Esophagus squamous epithelium (tissue), 5 donors: ENCODE measurements around the gene CDKAL1. TPM values are rescaled to one million over a fixed set of nuclear protein-coding genes. Genes with fewer than 3 reads are reported as not detected.
"Not testable (repeated sequence)": the region's sequence is repeated elsewhere in the genome, so short reads cannot be mapped to it uniquely, and the experiment has no call there.

ENCODE experiments used
- DNase-seq: peaks from one replicate; lab custom pipeline; 2025; lab: John Stamatoyannopoulos, UW
- H3K27ac ChIP-seq, 4 donors: fragments of 200-600 bp; sonication (generic); one replicate each; pipeline ENCODE4 v1.5.1; 2016 to 2019; ENCODE audit warnings: mild to moderate bottlenecking in 1 of 4
- H3K27me3 ChIP-seq, 4 donors: fragments of 200-600 bp; sonication (generic); 1 replicate in 3 of 4; 2 replicates in 1 of 4; pipeline versions ENCODE4 v1.5.1 to v1.6.0; 2017 to 2021; ENCODE audit warnings: antibody characterized with exemption in 1 of 4
- H3K36me3 ChIP-seq, 3 donors: fragments of 200-600 bp; sonication (generic); one replicate each; pipeline ENCODE4 v1.5.1; 2016 to 2019
- H3K4me1 ChIP-seq, 3 donors: fragments of 200-600 bp; sonication (generic); one replicate each; pipeline ENCODE4 v1.5.1; 2017 to 2019
- H3K4me3 ChIP-seq, 4 donors: fragments of 200-600 bp; sonication (generic); 1 replicate in 3 of 4; 2 replicates in 1 of 4; pipeline ENCODE4 v1.5.1; 2016 to 2019; ENCODE audit warnings: mild to moderate bottlenecking in 2 of 4, moderate library complexity in 1 of 4
- H3K9me3 ChIP-seq, 3 donors: fragments of 200-600 bp; sonication (generic); one replicate each; pipeline ENCODE4 v1.5.1; 2016 to 2019
- POLR2A ChIP-seq, 4 donors: fragments of 450-650 bp; IDR thresholded peaks; one replicate each; pipeline ENCODE4 v1.6.1; 2017; ENCODE audit warnings: antibody characterized with exemption in 4 of 4, mild to moderate bottlenecking in 4 of 4, moderate library complexity in 3 of 4
- WGBS, 2 donors: methylation state at CpG; one replicate each; pipeline ENCODE4 v1.1.5; 2018; 5-methylcytosine and 5-hydroxymethylcytosine counted together
- intact Hi-C: fragments of 100-400 bp; cut with DNase I; formaldehyde crosslinking; loops from one replicate; pipeline ENCODE4 v1.15.0; 2022
- total RNA-seq, 4 donors: library from RNA; depleted of rRNA; stranded (reverse); fragments of >200 nt; gene quantifications; one replicate each; pipeline ENCODE4 v1.1.0, GENCODE V29; 2016
- TF ChIP-seq, protein P1 (sequence below), 6 experiments: fragments of 450-650 bp in 4 of 6; fragments of 200-600 bp in 2 of 6; sonication (generic) in 2 of 6; IDR thresholded peaks; one replicate each; pipeline ENCODE4 v1.5.1; 2016 to 2019; ENCODE audit warnings: antibody characterized with exemption in 6 of 6, mild to moderate bottlenecking in 4 of 6, moderate library complexity in 4 of 6
- donor health status: DM: yes; HTN: yes; CAD: no.

CDKAL1 gene
- total RNA-seq, 4 donors from 2014 or later = 6.5 to 13.0 (median 10.7) TPM

DNA sequence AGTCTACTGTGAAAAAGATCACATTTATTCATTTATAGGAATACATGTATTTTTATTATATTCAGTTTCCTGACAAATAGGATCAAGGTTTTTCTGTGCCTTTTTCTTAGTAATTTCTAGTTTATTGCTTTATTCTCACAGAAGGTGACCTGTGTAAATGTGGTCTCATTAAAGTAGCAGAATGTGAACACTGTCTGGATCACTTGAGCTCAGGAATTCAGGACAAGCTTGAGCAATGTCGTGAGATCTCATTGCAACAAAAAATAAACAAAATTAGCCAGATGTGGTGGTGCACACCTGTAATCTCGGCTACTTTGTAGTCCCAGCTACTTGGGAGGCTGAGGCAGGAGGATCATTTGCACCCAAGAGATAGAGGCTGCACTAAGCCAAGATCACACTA lies 516.7 kb downstream of the CDKAL1 start:
- Histone ChIP-seq H3K9me3 (no peaks in the 10 kb centered on the region), H3K36me3 (no peaks in the 10 kb centered on the region), H3K4me3 (no peak overlapping the region), H3K27ac (no peak overlapping the region), H3K27me3 (no peaks in the 10 kb centered on the region), H3K4me1 (no peaks in the 10 kb centered on the region)
- DNase-seq = no peak
- intact Hi-C loops = no loop called here
- 63 to 78% methylated on average over 2 of the region's 2 CpGs for WGBS, 2 donors
- TF ChIP-seq, protein P1, sequence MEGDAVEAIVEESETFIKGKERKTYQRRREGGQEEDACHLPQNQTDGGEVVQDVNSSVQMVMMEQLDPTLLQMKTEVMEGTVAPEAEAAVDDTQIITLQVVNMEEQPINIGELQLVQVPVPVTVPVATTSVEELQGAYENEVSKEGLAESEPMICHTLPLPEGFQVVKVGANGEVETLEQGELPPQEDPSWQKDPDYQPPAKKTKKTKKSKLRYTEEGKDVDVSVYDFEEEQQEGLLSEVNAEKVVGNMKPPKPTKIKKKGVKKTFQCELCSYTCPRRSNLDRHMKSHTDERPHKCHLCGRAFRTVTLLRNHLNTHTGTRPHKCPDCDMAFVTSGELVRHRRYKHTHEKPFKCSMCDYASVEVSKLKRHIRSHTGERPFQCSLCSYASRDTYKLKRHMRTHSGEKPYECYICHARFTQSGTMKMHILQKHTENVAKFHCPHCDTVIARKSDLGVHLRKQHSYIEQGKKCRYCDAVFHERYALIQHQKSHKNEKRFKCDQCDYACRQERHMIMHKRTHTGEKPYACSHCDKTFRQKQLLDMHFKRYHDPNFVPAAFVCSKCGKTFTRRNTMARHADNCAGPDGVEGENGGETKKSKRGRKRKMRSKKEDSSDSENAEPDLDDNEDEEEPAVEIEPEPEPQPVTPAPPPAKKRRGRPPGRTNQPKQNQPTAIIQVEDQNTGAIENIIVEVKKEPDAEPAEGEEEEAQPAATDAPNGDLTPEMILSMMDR (IDR thresholded peaks at IDR 0.05) = no peak
- no peak for TF ChIP-seq POLR2A (IDR thresholded peaks at IDR 0.05)

DNA sequence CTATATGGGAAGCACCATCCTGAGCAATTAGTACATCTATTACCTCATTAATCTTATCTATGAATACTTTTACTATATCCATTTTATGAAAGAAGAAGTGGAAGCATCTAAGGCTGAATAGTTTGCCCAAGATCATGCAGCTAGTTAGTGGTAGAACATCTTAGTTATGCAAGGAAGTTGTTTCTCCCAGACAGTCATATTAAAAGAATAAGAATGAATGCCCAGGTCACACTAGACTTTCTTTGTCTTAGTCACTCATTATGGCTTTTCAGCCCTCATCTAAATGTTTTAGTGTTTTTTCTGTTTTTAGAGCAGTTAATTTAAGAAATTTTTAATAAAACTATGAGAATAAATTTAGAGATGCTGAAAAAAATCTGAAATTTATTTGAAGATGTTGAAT lies 517.5 kb downstream of the CDKAL1 start:
- no peak overlapping the region for H3K27ac ChIP-seq
- no peak for TF ChIP-seq POLR2A (IDR thresholded peaks at IDR 0.05)
- TF ChIP-seq, protein P1 (IDR thresholded peaks at IDR 0.05) = no peak
- H3K4me3 ChIP-seq = no peak overlapping the region
- intact Hi-C loops = no loop called here
- no peaks in the 10 kb centered on the region for H3K27me3 ChIP-seq
- DNase-seq = no peak
- no peaks in the 10 kb centered on the region for H3K4me1 ChIP-seq
- no peaks in the 10 kb centered on the region for H3K36me3 ChIP-seq
- no peaks in the 10 kb centered on the region for H3K9me3 ChIP-seq

DNA sequence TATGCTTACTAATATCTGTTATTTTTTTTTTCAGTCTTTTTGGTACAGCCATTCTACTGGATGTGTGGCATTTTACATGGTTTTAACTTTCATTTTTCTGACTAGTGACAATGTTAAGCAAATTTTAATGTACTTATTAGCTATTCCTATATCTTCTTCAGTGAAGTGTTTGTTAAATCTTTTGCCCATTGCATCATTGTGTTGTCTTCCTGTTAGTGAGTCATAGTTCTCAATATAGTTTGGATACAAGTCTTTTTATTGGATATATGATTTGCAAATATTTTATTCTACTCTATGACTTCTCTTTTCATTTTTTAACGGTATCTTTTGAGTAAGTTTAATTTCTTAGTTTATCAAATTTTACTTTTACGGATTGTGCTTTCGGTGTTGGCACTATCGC lies 519.4 kb downstream of the CDKAL1 start:
- TF ChIP-seq POLR2A (IDR thresholded peaks at IDR 0.05) = no peak
- TF ChIP-seq, protein P1 (IDR thresholded peaks at IDR 0.05) = no peak
- Histone ChIP-seq H3K27ac (no peak overlapping the region), H3K36me3 (no peaks in the 10 kb centered on the region), H3K4me3 (no peak overlapping the region), H3K4me1 (no peaks in the 10 kb centered on the region), H3K9me3 (peaks cover 0 to under 1% (median 0%) of the 10 kb centered on the region in 3 donors), H3K27me3 (no peaks in the 10 kb centered on the region)
- no peak for DNase-seq
- intact Hi-C loops = no loop called here
- 95 to 96% methylated on average over 4 of the region's 4 CpGs for WGBS, 2 donors

DNA sequence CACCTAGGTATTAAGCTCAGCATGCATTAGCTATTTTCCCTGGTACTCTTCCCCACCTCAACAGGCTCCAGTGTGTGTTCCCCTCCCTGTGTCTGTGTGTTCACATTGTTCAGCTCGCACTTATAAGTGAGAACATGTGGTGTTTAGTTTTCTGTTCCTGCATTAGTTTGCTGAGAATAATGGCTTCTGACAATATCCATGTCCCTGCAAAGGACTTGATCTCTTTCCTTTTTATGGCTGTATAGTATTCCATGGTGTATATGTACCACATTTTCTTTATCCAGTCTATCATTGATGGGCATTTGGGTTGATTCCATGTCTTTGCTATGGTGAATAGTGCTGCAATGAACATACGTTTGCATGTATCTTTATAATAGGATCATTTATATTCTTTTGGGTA lies 521.2 kb downstream of the CDKAL1 start:
- H3K27ac ChIP-seq, H3K4me1 ChIP-seq, H3K36me3 ChIP-seq, DNase-seq, H3K4me3 ChIP-seq, intact Hi-C loops, H3K27me3 ChIP-seq: not testable (repeated sequence)
- WGBS, 2 donors = 97 to 98% methylated on average over 2 of the region's 2 CpGs
- peaks cover 0 to 11% (median 0%) of the 10 kb centered on the region in 3 donors for H3K9me3 ChIP-seq

DNA sequence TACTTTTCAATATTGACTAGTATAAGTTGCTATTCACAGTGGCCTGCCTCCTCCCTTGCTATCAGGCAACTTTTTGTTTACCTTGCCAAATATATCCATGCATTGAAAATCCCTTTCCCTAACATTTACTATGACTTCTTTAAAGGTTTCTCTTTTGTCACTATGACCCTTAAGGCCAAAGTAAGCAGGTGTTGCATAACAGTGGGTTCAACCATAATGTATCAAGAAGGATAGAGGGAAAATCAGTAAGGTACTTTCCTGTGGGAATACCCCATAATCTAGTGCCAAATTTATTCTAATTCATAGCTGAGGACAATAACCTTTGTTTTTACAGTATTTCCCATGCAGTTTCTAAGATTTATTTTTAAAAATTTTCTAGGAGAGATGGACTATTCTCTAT lies 527.6 kb downstream of the CDKAL1 start:
- H3K9me3 ChIP-seq = peaks cover 0 to 11% (median 0%) of the 10 kb centered on the region in 3 donors
- no peak for TF ChIP-seq POLR2A (IDR thresholded peaks at IDR 0.05)
- TF ChIP-seq, protein P1 (IDR thresholded peaks at IDR 0.05) = no peak
- no peak for DNase-seq
- H3K4me3 ChIP-seq = no peak overlapping the region
- H3K27me3 ChIP-seq = no peaks in the 10 kb centered on the region
- no peaks in the 10 kb centered on the region for H3K4me1 ChIP-seq
- H3K27ac ChIP-seq = no peak overlapping the region
- H3K36me3 ChIP-seq = peaks cover 0 to 6% (median 0%) of the 10 kb centered on the region in 3 donors
- intact Hi-C loops = no loop called here

DNA sequence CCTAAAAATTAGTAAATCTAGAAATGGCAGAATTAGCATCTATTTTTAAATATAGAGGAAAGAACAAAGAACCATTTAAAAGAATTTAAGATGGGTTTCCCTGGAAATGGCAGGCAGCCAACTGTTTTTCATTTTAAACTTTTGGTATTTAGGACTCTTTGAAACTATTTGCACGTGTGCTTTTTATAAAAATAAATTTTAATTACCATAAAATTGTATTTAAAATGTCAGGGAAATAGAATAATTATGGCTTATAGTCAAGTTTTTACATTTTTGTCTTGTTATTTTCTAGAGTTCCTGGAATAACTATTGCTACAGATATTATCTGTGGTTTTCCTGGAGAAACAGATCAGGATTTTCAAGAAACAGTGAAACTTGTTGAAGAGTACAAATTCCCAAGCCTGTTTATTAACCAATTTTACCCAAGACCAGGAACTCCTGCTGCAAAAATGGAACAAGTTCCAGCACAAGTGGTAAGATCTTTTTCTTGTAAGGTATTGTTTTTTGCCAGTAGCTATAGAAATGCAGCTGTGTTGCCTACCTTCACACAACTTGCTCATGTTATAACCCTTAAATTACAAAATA lies 530.6 kb downstream of the CDKAL1 start:
- H3K36me3 ChIP-seq = peaks cover 0 to 13% (median 0%) of the 10 kb centered on the region in 3 donors
- no peak for TF ChIP-seq POLR2A (IDR thresholded peaks at IDR 0.05)
- TF ChIP-seq, protein P1 (IDR thresholded peaks at IDR 0.05) = no peak
- no peak overlapping the region for H3K4me3 ChIP-seq
- no peak for DNase-seq
- H3K4me1 ChIP-seq = no peaks in the 10 kb centered on the region
- H3K9me3 ChIP-seq = no peaks in the 10 kb centered on the region
- intact Hi-C loops = no loop called here
- no peak overlapping the region for H3K27ac ChIP-seq
- no peaks in the 10 kb centered on the region for H3K27me3 ChIP-seq
- 16 to 25% methylated on average over 1 of the region's 1 CpG for WGBS, 2 donors
